ENCODE data around the gene EEPD1. TPM values are rescaled to one million over a fixed set of nuclear protein-coding genes. Genes with fewer than 3 reads are reported as not detected.

EEPD1 gene
- total RNA-seq, 1 experiment from 2014 or later: 48.0 TPM

GRCh38 chr7:36286226-36286625 lies 133.2 kb downstream of the EEPD1 start:
- Histone ChIP-seq H3K27me3 (ENCODE audit: control insufficient read depth, insufficient read depth, low read length) (no peaks in the 10 kb centered on the region), H3K4me1 (ENCODE audit: control insufficient read depth, insufficient read depth, low read length) (peaks cover 94% of the 10 kb centered on the region), H3K27ac (ENCODE audit: low read length) (peak overlapping the region; percentile 99), H3K9me3 (ENCODE audit: control insufficient read depth, insufficient read depth, low read depth, low read length) (no peaks in the 10 kb centered on the region), H3K4me3 (ENCODE audit: low read depth in 2 of 2, low read length in 2 of 2) (no peak overlapping the region), H3K36me3 (ENCODE audit: control insufficient read depth, insufficient read depth, low read length) (0 out of 2 replicates have a peak, but pooled peaks cover 5% of the 10 kb centered on the region)
- no peak for DNase-seq (ENCODE audit: low read depth, low spot score)
- ChIA-PET POLR2A (no interaction called here), CTCF (interaction anchor here (0.6 kb wide), 1 partner anchor 27 kb away, joined by 4 read pairs; no protein-coding TSS in a partner anchor)
- no peak for ATAC-seq
- BruUV-seq (replicated peaks): no TSS peak
- TF ChIP-seq, protein P1, sequence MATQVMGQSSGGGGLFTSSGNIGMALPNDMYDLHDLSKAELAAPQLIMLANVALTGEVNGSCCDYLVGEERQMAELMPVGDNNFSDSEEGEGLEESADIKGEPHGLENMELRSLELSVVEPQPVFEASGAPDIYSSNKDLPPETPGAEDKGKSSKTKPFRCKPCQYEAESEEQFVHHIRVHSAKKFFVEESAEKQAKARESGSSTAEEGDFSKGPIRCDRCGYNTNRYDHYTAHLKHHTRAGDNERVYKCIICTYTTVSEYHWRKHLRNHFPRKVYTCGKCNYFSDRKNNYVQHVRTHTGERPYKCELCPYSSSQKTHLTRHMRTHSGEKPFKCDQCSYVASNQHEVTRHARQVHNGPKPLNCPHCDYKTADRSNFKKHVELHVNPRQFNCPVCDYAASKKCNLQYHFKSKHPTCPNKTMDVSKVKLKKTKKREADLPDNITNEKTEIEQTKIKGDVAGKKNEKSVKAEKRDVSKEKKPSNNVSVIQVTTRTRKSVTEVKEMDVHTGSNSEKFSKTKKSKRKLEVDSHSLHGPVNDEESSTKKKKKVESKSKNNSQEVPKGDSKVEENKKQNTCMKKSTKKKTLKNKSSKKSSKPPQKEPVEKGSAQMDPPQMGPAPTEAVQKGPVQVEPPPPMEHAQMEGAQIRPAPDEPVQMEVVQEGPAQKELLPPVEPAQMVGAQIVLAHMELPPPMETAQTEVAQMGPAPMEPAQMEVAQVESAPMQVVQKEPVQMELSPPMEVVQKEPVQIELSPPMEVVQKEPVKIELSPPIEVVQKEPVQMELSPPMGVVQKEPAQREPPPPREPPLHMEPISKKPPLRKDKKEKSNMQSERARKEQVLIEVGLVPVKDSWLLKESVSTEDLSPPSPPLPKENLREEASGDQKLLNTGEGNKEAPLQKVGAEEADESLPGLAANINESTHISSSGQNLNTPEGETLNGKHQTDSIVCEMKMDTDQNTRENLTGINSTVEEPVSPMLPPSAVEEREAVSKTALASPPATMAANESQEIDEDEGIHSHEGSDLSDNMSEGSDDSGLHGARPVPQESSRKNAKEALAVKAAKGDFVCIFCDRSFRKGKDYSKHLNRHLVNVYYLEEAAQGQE (IDR thresholded peaks at IDR 0.05; ENCODE audit: insufficient read depth in 1 of 2, low read depth in 2 of 2, low read length in 1 of 2): no peak
- TF ChIP-seq POLR2AphosphoS5 (IDR thresholded peaks at IDR 0.05; ENCODE audit: low read depth, low read length): no peak
- intact Hi-C loops (cut with micrococcal nuclease; ENCODE audit: unreplicated experiment): no loop called here
- in situ Hi-C loops (cut with HindIII; ENCODE audit: low pct_unique_long_range_greater_than_20kb, low sequenced_read_pairs): no loop called here

- in situ Hi-C loops (cut with HindIII; ENCODE audit: low pct_unique_long_range_greater_than_20kb, low sequenced_read_pairs): no loop called here
- TF ChIP-seq, protein P2, sequence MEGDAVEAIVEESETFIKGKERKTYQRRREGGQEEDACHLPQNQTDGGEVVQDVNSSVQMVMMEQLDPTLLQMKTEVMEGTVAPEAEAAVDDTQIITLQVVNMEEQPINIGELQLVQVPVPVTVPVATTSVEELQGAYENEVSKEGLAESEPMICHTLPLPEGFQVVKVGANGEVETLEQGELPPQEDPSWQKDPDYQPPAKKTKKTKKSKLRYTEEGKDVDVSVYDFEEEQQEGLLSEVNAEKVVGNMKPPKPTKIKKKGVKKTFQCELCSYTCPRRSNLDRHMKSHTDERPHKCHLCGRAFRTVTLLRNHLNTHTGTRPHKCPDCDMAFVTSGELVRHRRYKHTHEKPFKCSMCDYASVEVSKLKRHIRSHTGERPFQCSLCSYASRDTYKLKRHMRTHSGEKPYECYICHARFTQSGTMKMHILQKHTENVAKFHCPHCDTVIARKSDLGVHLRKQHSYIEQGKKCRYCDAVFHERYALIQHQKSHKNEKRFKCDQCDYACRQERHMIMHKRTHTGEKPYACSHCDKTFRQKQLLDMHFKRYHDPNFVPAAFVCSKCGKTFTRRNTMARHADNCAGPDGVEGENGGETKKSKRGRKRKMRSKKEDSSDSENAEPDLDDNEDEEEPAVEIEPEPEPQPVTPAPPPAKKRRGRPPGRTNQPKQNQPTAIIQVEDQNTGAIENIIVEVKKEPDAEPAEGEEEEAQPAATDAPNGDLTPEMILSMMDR (IDR thresholded peaks at IDR 0.05): no peak
- intact Hi-C loops (cut with micrococcal nuclease; ENCODE audit: unreplicated experiment): no loop called here
- BruUV-seq (replicated peaks): no TSS peak
- no peak for DNase-seq (ENCODE audit: low read depth, low spot score)
- POLR2A ChIA-PET: no interaction called here
- ATAC-seq: no peak
- CTCF ChIA-PET: interaction anchor here (0.6 to 1.3 kb wide), 2 partner anchors 28 to 131 kb away, joined by 4 to 6 read pairs; no protein-coding TSS in a partner anchor
- Histone ChIP-seq H3K4me1 (ENCODE audit: control insufficient read depth, insufficient read depth, low read length) (peaks cover 94% of the 10 kb centered on the region), H3K27me3 (ENCODE audit: control insufficient read depth, insufficient read depth, low read length) (no peaks in the 10 kb centered on the region), H3K9me3 (ENCODE audit: control insufficient read depth, insufficient read depth, low read depth, low read length) (no peaks in the 10 kb centered on the region), H3K27ac (ENCODE audit: low read length) (peak overlapping the region; percentile 99), H3K4me3 (ENCODE audit: low read depth in 2 of 2, low read length in 2 of 2) (no peak overlapping the region), H3K36me3 (ENCODE audit: control insufficient read depth, insufficient read depth, low read length) (0 out of 2 replicates have a peak, but pooled peaks cover 4% of the 10 kb centered on the region)
Measured at GRCh38 chr7:36286688-36287087, 133.6 kb downstream of the EEPD1 start.

DNA sequence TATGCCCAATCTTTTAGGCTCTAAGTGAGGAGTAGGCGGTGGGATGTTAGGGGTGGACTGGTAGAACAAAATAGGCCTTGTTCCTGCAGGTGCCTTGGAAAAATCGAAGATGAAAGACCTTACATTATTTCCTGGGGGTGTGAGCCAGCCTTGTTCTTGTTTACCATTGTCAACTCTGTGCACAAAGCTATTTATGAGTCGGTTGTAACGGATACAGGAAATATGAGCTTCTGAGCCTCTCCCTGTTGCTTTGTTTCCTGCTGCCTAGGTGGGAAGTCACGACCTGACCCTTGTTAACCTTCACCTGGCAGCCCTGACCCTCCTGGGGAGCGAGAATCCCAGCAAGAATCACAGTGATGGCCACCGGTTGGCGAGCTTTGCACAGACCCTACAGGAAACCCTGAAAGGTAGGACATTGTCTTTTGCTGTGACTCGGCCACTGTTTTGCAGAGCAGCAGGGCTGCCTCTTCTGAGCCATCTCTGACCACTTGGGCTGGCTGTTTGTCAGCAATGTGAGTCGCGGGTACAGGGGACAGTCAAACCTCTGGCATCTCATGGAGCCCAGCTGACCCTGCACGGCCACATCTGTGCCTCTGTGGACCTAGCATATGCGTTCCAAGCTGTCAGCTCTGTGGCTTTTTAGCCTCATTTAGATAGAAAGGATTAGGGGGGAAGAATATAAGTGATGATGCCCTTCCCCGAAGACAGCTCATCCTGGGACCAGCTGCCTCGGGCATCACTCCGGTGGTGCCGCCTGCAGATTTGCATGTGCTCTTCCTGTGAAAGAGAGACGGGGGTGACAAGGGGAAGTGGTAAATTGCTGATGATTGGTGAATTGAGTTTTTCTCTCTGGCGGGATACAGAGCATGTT lies 134.6 kb downstream of the EEPD1 start:
- CTCF ChIA-PET: interaction anchor here (0.6 to 1.3 kb wide), 4 partner anchors 132 to 473 kb away, joined by 3 to 6 read pairs (median 4); no protein-coding TSS in a partner anchor
- in situ Hi-C loops (cut with HindIII; ENCODE audit: low pct_unique_long_range_greater_than_20kb, low sequenced_read_pairs) (no loop called here), intact Hi-C loops (cut with micrococcal nuclease; ENCODE audit: unreplicated experiment) (no loop called here)
- H3K36me3 ChIP-seq (ENCODE audit: control insufficient read depth, insufficient read depth, low read length): 0 out of 2 replicates have a peak, but pooled peaks cover 2% of the 10 kb centered on the region
- 0 out of 4 replicates have a peak overlapping the region, but pooled peaks of 1 of the 2 experiments have one; percentile 0 for H3K4me3 ChIP-seq (ENCODE audit: low read depth in 2 of 2, low read length in 2 of 2)
- peak; percentile 78 for DNase-seq (ENCODE audit: low read depth, low spot score)
- POLR2A ChIA-PET: no interaction called here
- ATAC-seq: peak; percentile 77
- no peaks in the 10 kb centered on the region for H3K9me3 ChIP-seq (ENCODE audit: control insufficient read depth, insufficient read depth, low read depth, low read length)
- H3K4me1 ChIP-seq (ENCODE audit: control insufficient read depth, insufficient read depth, low read length): peaks cover 93% of the 10 kb centered on the region
- BruUV-seq (replicated peaks): no TSS peak
- no peaks in the 10 kb centered on the region for H3K27me3 ChIP-seq (ENCODE audit: control insufficient read depth, insufficient read depth, low read length)
- TF ChIP-seq, protein P1 (IDR thresholded peaks at IDR 0.05; ENCODE audit: insufficient read depth in 1 of 2, low read depth in 2 of 2, low read length in 1 of 2): no peak
- TF ChIP-seq TCF7L2 (IDR thresholded peaks at IDR 0.05; ENCODE audit: low read depth, low read length): peak; percentile 99
- peak; percentile 92 for TF ChIP-seq POLR2AphosphoS5 (IDR thresholded peaks at IDR 0.05; ENCODE audit: low read depth, low read length)
- TF ChIP-seq SIN3A (IDR thresholded peaks at IDR 0.05; ENCODE audit: borderline replicate concordance, insufficient read depth, low read depth, low read length): peak; percentile 75; the same call in 1 of the 2 replicates
- TF ChIP-seq, protein P2 (IDR thresholded peaks at IDR 0.05): no peak
- H3K27ac ChIP-seq (ENCODE audit: low read length): peak overlapping the region; percentile 99

Measured in Panc1 (cell line).